GM18520 (cell line): ENCODE results near the gene CABCOCO1.
A peak's percentile ranks its signal among the peaks of the same experiment; 100 is the strongest.

Experiments
- ATAC-seq: cut with Tn5 transposase; IDR thresholded peaks from one replicate; pipeline ENCODE4 v1.9.1; 2021; ENCODE audit not compliant: unreplicated experiment

The CABCOCO1 gene

GRCh38 chr10:61812052-61812721 lies 149.5 kb downstream of the CABCOCO1 start:
- ATAC-seq = peak; percentile 67

GRCh38 chr10:61812920-61813319 lies 150.2 kb downstream of the CABCOCO1 start:
- ATAC-seq = no peak

- no peak for ATAC-seq
Measured at GRCh38 chr10:61814160-61814559, 151.4 kb downstream of the CABCOCO1 start.

- no peak for ATAC-seq
Measured at GRCh38 chr10:61815496-61815895, 152.8 kb downstream of the CABCOCO1 start.
